ENCODE results near the gene PBX4.

PBX4 gene

GRCh38 chr19:19514881-19515641, 103.4 kb downstream of the PBX4 start, which contains the start of gene TSSK6:
Gene TSSK6, minus strand, starts transcription at chr19:19515548. Its CDS starts 121 bp downstream, at chr19:19515427.
- TF ChIP-seq, protein P1, sequence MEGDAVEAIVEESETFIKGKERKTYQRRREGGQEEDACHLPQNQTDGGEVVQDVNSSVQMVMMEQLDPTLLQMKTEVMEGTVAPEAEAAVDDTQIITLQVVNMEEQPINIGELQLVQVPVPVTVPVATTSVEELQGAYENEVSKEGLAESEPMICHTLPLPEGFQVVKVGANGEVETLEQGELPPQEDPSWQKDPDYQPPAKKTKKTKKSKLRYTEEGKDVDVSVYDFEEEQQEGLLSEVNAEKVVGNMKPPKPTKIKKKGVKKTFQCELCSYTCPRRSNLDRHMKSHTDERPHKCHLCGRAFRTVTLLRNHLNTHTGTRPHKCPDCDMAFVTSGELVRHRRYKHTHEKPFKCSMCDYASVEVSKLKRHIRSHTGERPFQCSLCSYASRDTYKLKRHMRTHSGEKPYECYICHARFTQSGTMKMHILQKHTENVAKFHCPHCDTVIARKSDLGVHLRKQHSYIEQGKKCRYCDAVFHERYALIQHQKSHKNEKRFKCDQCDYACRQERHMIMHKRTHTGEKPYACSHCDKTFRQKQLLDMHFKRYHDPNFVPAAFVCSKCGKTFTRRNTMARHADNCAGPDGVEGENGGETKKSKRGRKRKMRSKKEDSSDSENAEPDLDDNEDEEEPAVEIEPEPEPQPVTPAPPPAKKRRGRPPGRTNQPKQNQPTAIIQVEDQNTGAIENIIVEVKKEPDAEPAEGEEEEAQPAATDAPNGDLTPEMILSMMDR (IDR thresholded peaks at IDR 0.05; ENCODE audit: low read depth, low read length) = no peak
- DNase-seq (ENCODE audit: low read depth in 2 of 2) = no peak
- H3K4me3 ChIP-seq (replicated peaks in 1 of 2; ENCODE audit: low read depth in 2 of 2, low read length in 2 of 2) = peak within 1 kb of the TSS; percentile 74 to 85

DNA sequence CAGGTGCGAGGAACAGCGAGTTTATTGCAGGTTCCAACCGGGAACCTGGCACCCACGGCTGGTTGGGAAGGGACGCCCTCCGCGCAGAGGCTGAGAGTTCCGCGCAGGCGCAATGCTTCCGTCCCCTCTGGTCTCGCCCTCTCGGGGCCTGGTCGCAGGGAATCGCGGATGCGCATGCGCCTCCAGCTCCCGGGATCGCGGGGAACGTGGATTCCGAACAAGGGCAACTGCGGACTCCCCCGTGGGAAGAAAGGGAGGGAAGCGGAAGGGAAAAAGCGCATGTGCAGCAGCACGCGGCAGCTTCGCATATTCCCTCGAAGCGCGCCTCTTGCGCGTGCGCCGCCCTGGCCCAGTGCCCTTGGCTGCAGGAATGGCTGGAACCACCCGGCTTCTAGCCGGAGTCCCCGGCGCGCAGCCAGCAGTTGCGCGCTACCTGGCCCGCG, 104.3 kb downstream of the PBX4 start:
- peak; percentile 61 to 79 for DNase-seq (ENCODE audit: low read depth in 2 of 2)
- TF ChIP-seq, protein P1 (IDR thresholded peaks at IDR 0.05; ENCODE audit: low read depth, low read length) = no peak
- peak overlapping the region; percentile 3 to 15 for H3K4me3 ChIP-seq (replicated peaks in 1 of 2; ENCODE audit: low read depth in 2 of 2, low read length in 2 of 2)

- TF ChIP-seq, protein P1 (IDR thresholded peaks at IDR 0.05; ENCODE audit: low read depth, low read length) = no peak
- H3K4me3 ChIP-seq (replicated peaks in 1 of 2; ENCODE audit: low read depth in 2 of 2, low read length in 2 of 2) = no peak overlapping the region
Measured at GRCh38 chr19:19513682-19514081, 104.8 kb downstream of the PBX4 start.

More at GRCh38 chr19:19513682-19514081, 104.8 kb downstream of the PBX4 start:
- no peak for DNase-seq (ENCODE audit: low read depth in 2 of 2)
